GM12878 (cell line): Measurements from ENCODE around the gene PRSS1. TPM values are rescaled to one million over a fixed set of nuclear protein-coding genes. Genes with fewer than 3 reads are reported as not detected.

Experiments used
- ATF2 ChIP-seq: IDR thresholded peaks from 2 replicates; pipeline ENCODE4 v1.6.1; 2012; ENCODE audit warnings: low read length, inconsistent platforms
- CHD2 ChIP-seq: IDR thresholded peaks from 2 replicates; pipeline ENCODE4 v1.6.1; 2011; ENCODE audit warnings: low read depth, low read length, improper control_type of control experiment, borderline replicate concordance
- EGR1 ChIP-seq, 2 experiments: IDR thresholded peaks; 1 replicate in 1 of 2; 2 replicates in 1 of 2; pipeline ENCODE4 v1.6.1; 2011 to 2012; ENCODE audit warnings: low read depth in 2 of 2, low read length in 2 of 2, borderline replicate concordance in 1 of 2, mild to moderate bottlenecking in 1 of 2, moderate library complexity in 1 of 2
- JUND ChIP-seq: IDR thresholded peaks from 2 replicates; pipeline ENCODE4 v1.6.1; 2012; ENCODE audit warnings: low read depth, mild to moderate bottlenecking, low read length, improper control_type of control experiment, moderate library complexity
- POLR2AphosphoS5 ChIP-seq: IDR thresholded peaks from 2 replicates; pipeline ENCODE4 v1.6.1; 2011; ENCODE audit warnings: mild to moderate bottlenecking, low read length, inconsistent platforms
- SREBF2 ChIP-seq: IDR thresholded peaks from 2 replicates; pipeline ENCODE4 v1.6.1; 2012; ENCODE audit warnings: mild to moderate bottlenecking, low read length
- TCF3 ChIP-seq: IDR thresholded peaks from 2 replicates; pipeline ENCODE4 v1.6.1; 2012; ENCODE audit warnings: low read depth, mild to moderate bottlenecking, low read length, borderline replicate concordance; ENCODE audit not compliant: insufficient read depth
- ZNF592 ChIP-seq: fragments of 450-650 bp; IDR thresholded peaks from 2 replicates; pipeline ENCODE4 v1.6.1; 2017; ENCODE audit warnings: mild to moderate bottlenecking, moderate library complexity
- polyA plus RNA-seq, 11 experiments: library from polyadenylated mRNA; depleted of rRNA in 4 of 11; unstranded in 6 of 11; stranded (reverse) in 5 of 11; fragments of >200 nt; fragmentation: Nextera tagmentation in 4 of 11; fragmentation: Illumina TruSeq in 1 of 11; extraction: Ambion mirVana in 4 of 11; extraction: Trizol in 1 of 11; gene quantifications; 1 replicate in 1 of 11; 2 replicates in 10 of 11; pipeline versions ENCODE4 v1.2.1 to v1.2.3, GENCODE V29; 2011 to 2016; ENCODE audit warnings: inconsistent platforms in 2 of 11, missing spikeins in 2 of 11, low read depth in 1 of 11
- total RNA-seq, 4 experiments: library from RNA; depleted of rRNA in 3 of 4; stranded (reverse); fragments of >200 nt in 3 of 4; fragmentation: Illumina TruSeq in 1 of 4; extraction: Trizol in 1 of 4; gene quantifications; 2 replicates each; pipeline versions ENCODE4 v1.2.1 to v1.2.3, GENCODE V29; 2013 to 2021

The PRSS1 gene
- total and polyA plus RNA-seq, 10 of the 15 experiments (the other 5 are each of a cell fraction or from before 2014, with no cell fraction given) = 11.9 TPM; not detected in 9

DNA sequence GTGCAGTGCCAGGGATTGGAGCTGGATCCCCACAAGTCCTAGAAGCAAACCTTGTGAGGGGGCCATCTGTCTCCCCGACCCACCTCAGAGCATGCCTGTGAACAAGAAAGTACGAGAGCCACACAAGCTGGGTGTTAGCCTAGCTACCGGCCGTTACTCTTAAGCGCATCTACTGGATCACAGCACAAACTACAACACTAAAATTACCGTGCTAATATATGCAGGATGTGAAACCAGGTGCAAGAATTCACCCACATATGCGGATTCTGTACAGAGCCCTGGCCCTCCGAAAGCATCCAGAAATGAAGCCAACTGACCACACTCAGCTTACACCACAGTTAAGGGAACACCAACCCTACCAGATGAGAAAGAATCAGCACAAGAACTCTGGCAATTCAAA, 16.0 kb upstream of the PRSS1 start (continued):
- TF ChIP-seq ZNF592 (no peak), JUND (no peak), POLR2AphosphoS5 (no peak), ATF2 (no peak), EGR1 (IDR thresholded peaks at IDR 0.05; ENCODE audit: borderline replicate concordance in 1 of 2, low read depth in 2 of 2, low read length in 2 of 2) (no peak), SREBF2 (no peak), TCF3 (no peak), CHD2 (no peak)
